A673 (cell line): Measurements from ENCODE around the gene SNX19.

Source experiments
- CTCF ChIP-seq: fragments of 300-800, 200-600 bp; sonication (generic); conservative IDR thresholded peaks from 2 replicates; pipeline ENCODE4 v1.5.1; 2017; ENCODE audit warnings: low read depth, mild to moderate bottlenecking, antibody characterized with exemption, low read length, moderate library complexity, mixed read lengths
- EZH2 ChIP-seq: fragments of 200-600 bp; sonication (generic); IDR thresholded peaks from 2 replicates; pipeline ENCODE4 v1.6.1; 2017; ENCODE audit warnings: borderline replicate concordance, low read depth, mild to moderate bottlenecking, mixed read lengths, antibody characterized with exemption, low read length; ENCODE audit not compliant: poor library complexity, severe bottlenecking

DNA sequence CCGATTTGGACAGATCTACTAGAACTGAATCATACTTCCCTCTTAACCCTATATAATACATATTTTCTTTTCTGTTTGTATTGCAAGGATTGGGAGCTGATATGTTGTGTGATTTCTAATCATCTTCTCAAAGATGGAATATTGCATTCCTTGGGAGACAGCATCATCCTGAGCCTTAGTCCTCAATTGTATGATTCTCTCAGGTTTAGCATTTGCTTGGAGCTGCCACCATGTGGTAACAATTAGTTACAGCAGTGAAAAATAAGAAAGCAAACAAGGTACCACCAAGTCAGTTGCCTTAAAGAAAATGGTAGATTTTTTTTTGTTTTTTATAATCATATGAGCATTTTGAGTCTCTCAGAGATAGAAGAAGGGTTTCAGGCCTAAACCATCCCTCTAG is 11.9 kb downstream of the SNX19 start:
- TF ChIP-seq CTCF: peak; percentile 58
- no peak for TF ChIP-seq EZH2
